ENCODE measurements around the gene MGRN1.

MGRN1 gene

GRCh38 chr16:4624015-4624826, at the start of gene MGRN1:
Gene MGRN1 (plus strand): TSS chr16:4624826. CDS start chr16:4624961, 135 bp downstream.
- peak; percentile 87 for DNase-seq

GRCh38 chr16:4574919-4575705, 49.5 kb upstream of the MGRN1 start:
- DNase-seq, result no peak

GRCh38 chr16:4576008-4576407, 48.6 kb upstream of the MGRN1 start:
- no peak for DNase-seq

DNA sequence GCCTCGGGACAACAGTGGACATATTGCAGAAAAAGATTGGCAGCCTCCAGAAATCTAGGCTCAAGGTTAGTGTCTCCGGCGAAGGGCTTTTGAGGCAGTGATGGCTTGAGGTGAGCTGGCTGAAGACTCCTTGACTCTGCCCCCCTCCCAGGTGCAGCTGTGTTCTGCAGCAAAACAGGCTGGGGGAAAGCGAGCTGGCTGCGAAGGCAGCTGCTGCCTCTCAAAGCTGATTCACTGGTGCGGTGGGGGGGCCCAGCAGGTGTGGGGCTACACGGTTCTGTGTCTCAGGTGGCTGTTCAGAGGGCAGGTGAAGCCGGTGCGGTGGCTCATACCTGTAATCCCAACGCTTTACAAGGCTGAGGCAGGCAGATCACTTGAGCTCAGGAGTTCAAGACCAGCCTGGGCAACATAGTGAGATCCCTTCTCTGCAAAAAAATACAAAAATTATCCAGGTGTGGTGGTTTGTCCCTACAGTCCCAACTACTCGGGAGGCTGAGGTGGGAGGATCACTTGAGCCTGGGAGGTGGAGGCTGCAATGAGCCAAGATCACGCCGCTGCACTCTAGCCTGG, 45.6 kb upstream of the MGRN1 start:
- DNase-seq, result no peak

- no peak for DNase-seq
These were observed 44.4 kb upstream of the MGRN1 start for GRCh38 chr16:4580250-4580649.

DNA sequence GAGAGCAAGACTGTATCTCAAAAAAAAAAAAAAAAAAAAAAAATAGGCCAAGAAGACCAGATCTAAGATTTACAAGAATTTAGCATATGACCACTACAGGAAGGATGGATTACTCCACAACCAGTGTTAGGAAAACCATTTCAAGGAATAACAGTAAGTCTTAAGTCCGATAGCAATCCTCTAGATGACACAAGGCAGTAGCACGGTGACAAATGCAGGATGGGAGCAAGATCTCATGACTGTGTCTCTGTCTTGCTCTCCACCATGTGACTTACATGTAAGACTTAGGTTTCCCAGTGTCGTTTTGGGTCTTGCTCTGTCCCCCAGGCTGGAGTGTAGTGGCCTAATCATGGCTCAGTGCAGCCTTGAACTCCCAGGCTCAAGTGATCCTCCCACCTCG, 40.7 kb upstream of the MGRN1 start:
- DNase-seq, result no peak

DNA sequence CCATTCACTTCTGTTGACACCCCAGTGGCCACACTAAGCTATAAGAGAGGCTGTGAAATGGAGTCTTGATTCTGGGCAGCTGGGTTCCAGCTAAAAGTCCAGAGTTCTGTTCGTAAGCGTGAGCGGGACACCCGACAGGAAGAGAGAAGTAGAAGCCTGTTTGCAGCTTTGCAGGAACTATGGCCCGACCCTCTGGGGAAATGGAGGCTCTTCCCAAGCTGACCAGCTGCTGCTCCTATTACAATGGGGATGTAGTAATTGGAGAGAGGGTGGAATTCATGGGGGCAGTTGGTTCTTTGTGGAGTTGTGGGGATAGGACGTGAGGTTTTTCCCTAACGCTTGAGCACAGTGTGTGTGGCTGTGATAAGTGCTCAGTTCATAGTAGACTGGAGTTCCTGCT, 38.3 kb upstream of the MGRN1 start:
- DNase-seq, result no peak

- no peak for DNase-seq
These were observed 36.2 kb upstream of the MGRN1 start for GRCh38 chr16:4588386-4588785.

GRCh38 chr16:4588961-4589360, 35.7 kb upstream of the MGRN1 start:
- DNase-seq, result no peak

DNA sequence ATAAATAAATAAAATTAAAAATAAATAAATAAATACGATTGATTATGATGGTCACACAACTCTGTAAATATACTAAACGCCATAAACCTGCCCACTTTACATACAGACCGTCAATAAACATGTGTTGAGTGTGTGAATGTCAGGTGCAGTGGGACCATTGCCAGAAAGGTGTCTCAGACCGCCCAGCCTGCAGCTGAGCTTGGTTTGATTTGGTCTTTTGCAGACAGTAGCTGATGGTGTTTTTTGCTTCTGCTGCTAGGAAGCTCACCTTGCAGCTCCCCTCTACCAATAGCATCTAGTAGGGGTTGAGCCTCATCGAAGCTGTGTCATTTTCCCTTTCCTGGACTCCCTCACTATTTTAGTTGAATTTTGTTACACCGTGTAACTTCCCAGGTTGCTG, 33.4 kb upstream of the MGRN1 start:
- no peak for DNase-seq

DNA sequence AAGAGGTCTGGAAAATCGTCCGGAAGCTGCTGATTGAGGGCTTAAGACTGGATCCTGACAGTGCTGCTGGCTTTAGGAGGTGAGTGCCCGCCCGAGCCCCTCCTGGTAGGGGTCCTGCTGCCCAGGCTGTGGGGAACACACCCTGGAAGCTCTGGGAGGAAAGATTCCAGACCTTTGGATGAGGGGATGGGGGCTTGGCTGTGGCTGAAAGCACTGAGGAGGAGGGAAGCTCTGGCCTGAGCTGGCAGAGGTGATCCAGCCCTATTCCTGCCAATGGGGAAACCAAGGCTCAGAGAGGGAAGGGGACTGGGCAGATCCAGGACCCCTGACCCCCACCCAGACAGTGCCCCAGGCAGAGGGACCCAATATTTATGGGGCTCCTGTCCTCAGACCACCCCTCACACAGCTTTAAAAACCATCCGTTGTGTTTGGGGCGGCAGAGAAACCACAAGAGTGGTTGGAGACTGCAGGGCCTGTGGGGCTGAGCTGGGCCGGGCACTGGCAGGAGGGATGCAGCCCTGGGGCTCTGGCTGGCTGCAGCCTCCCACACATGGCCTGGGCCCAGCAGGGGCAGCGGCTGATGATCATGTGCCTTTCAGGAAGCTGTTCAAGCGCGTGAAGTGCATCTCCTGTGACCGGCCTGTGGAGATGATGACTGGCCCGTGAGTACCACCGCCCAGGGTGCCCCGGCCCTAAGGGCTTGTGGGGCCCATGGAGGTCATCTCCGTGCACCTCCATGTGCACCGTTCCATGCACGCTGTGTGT, 32.7 kb upstream of the MGRN1 start:
- no peak for DNase-seq

- DNase-seq, result no peak
These were observed 31.5 kb upstream of the MGRN1 start for GRCh38 chr16:4593086-4593485.

GRCh38 chr16:4594433-4595410, 29.9 kb upstream of the MGRN1 start:
- DNase-seq, result no peak

- no peak for DNase-seq
These were observed 27.5 kb upstream of the MGRN1 start for GRCh38 chr16:4597174-4597573.

DNA sequence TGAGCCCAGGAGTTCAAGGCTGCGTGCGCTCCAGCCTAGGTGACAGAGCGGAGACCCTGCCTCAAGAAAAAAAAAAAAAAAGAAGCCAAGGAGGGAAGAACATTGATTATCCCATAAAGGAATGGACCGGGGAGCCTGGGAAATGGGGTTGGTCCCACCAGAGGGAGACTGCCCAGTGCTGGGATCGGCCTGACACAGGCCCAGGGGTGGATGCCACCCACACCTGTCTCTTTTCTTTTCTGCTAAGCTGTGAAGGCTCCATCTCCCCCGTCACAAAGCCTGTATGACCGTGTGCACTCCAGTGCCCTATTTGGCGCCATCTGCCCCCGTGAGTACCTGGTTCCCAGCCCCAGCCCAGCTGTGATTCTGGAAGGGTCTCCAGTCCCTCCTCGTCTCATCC, 25.6 kb upstream of the MGRN1 start:
- DNase-seq, result no peak

GRCh38 chr16:4599545-4599944, 25.1 kb upstream of the MGRN1 start:
- no peak for DNase-seq

DNA sequence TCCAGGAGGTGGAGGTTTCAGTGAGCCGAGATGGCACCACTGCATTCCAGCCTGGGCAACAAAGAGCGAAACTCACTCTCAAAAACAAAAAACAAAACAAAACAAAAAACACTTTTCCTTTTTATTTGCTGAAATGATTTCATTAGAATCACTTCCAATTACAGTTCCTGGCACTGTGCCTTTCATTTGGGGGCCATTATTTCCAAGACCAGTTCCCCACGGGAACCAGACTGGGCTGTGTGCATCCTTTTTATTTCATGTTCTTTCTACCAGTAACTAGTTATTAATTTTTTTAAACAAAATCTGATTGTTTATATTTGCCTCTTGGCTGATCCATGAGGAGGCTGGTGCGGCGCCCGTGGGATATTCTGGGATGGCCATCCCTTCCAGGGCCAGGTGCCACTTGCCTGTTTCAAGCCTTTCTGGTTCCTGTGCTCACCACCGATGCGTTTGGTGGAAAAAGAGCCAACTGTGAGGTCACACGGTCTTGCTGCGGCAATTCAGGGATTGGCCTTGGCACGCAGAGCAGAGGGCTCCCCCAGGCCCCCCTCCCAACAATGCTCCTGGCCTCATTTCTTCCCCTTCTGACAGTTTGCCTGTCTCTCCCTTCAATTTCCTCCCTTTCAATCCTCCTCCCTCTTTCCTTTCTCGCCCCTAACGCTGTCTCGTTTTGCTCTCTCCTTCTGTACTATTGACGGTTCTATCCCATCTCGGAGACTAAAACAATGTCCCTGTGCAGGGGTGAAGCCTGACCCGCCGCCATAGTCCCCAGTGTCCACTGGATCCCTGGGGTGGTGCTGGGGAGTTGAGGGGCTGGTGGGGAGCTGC, 23.4 kb upstream of the MGRN1 start:
- no peak for DNase-seq

GRCh38 chr16:4601864-4602186, 22.8 kb upstream of the MGRN1 start:
- no peak for DNase-seq

GRCh38 chr16:4602331-4602730, 22.3 kb upstream of the MGRN1 start:
- DNase-seq, result no peak

- DNase-seq, result no peak
These were observed 20.9 kb upstream of the MGRN1 start for GRCh38 chr16:4603624-4604170.

GRCh38 chr16:4604401-4604800, 20.2 kb upstream of the MGRN1 start:
- no peak for DNase-seq
